ENCODE data around the gene BANP.
"Not testable (repeated sequence)": the region's sequence is repeated elsewhere in the genome, so short reads cannot be mapped to it uniquely, and the experiment has no call there.

The BANP gene

DNA sequence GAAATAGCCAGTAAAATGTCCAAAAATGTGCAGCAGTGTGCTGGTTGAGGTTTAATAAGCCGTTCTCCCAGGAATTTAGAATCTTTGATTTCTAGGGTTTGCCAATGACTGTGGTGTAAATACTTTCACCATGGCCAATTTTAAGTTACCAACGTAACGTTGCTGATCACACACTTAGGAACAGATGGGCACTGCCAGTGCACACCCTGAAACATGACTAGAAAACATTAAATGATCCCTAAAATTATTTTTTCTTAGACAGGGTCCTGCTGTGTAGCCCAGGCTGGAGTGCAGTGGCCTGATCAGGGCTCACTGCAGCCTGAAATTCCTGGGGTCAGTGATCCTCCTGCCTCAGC is 18.1 kb upstream of the BANP start:
- H3K27ac ChIP-seq: no peak overlapping the region; the same call in 1 of the 2 replicates
- TF ChIP-seq ZFX (IDR thresholded peaks at IDR 0.05) (no peak), CTCF (conservative IDR thresholded peaks at IDR 0.05) (no peak)

DNA sequence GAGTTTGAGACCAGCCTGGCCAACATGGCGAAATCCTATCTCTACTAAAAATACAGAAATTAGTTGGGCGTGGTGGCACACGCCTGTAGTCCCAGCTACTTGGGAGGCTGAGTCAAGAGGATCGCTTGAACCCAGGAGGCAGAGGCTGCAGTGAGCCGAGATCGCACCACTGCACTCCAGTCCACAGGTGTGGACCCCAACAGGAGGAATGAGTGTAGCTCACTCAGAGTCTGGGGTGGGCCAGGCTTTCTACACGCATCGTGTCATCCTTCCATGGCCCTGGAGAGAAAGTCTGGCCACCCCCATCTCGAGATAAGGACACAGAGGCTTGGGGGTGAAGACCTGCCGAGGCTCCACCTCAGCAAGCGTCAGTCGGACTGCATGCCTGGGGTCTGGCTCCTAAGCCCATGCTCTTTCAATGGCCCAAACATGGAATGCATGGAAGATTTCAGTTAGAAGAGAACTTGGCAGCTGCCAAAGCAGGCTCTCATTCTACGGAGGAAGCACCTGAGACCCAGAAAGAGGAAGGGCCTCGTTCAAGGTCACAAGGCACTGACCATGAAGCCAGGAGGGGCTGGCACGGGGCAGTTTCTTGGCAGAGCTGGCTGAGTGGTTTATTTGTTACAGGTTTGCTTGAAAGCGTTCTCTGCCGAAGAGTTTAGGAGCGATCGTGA is 16.3 kb upstream of the BANP start:
- H3K27ac ChIP-seq: not testable (repeated sequence)

- H3K27ac ChIP-seq: not testable (repeated sequence)
These were observed 15.2 kb upstream of the BANP start for GRCh38 chr16:87936016-87936374.

GRCh38 chr16:87936375-87937230 is 14.6 kb upstream of the BANP start, which contains the start of gene CA5A:
TSS of gene CA5A (minus strand) at chr16:87936529. CDS start at chr16:87936450, 79 bp downstream.
- TF ChIP-seq ZFX (IDR thresholded peaks at IDR 0.05): no peak
- TF ChIP-seq CTCF (conservative IDR thresholded peaks at IDR 0.05): no peak
- no peak within 1 kb of the TSS for H3K27ac ChIP-seq

- not testable (repeated sequence) for H3K27ac ChIP-seq
These were observed 14.0 kb upstream of the BANP start for GRCh38 chr16:87937231-87937542.

DNA sequence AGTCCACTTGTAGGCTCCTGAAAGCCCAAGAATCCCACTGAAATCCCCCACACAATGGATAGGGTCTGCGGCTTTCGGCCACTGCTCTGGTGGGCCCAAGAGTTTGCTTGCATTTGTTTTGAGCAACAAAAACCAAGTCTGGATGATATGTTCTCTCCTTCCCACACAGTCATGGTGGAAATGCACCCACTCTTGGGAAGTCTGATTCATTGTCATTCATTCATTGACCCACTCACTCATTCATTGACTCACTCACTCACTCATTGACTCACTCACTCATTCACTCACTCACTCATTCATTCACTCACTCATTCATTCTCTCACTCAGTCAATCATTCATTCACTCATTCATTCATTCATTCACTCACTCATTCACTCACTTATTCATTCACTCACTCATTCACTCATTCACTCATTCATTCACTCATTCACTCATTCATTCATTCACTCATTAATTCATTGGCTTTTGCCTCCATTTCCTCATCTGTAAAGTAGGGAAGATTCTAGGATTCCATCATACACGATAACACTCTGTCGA is 12.8 kb upstream of the BANP start:
- H3K27ac ChIP-seq: no peak overlapping the region
- TF ChIP-seq CTCF (conservative IDR thresholded peaks at IDR 0.05) (no peak), ZFX (IDR thresholded peaks at IDR 0.05) (no peak)

GRCh38 chr16:87939562-87940423 is 11.4 kb upstream of the BANP start:
- no peak for TF ChIP-seq ZFX (IDR thresholded peaks at IDR 0.05)
- no peak for TF ChIP-seq CTCF (conservative IDR thresholded peaks at IDR 0.05)

GRCh38 chr16:87942680-87943079 is 8.6 kb upstream of the BANP start:
- TF ChIP-seq ZFX (IDR thresholded peaks at IDR 0.05): no peak
- TF ChIP-seq CTCF (conservative IDR thresholded peaks at IDR 0.05): no peak
- H3K27ac ChIP-seq: no peak overlapping the region

More at GRCh38 chr16:87939562-87940423, 11.4 kb upstream of the BANP start:
- H3K27ac ChIP-seq: no peak overlapping the region

All from C4-2B (cell line).